Left kidney (tissue), 2 donors: ENCODE data around the gene ZNF831. TPM values are rescaled to one million over a fixed set of nuclear protein-coding genes. Genes with fewer than 3 reads are reported as not detected.

Source experiments
- DNase-seq: peaks from one replicate; pipeline ENCODE4 v3.0.0-alpha.2; 2013
- polyA plus RNA-seq: library from polyadenylated mRNA; unstranded; fragments of 120-200 nt; gene quantifications from one replicate; pipeline ENCODE4 v1.2.1, GENCODE V29; 2013; ENCODE audit not compliant: insufficient read length

The ZNF831 gene
- polyA plus RNA-seq, 1 donor, result 0.15 TPM

GRCh38 chr20:59181936-59182335, 18.3 kb downstream of the ZNF831 start:
- DNase-seq, result no peak

GRCh38 chr20:59182401-59183044, 18.9 kb downstream of the ZNF831 start:
- no peak for DNase-seq

GRCh38 chr20:59183751-59184150, 20.1 kb downstream of the ZNF831 start:
- DNase-seq, result no peak

GRCh38 chr20:59184880-59185447, 21.3 kb downstream of the ZNF831 start:
- no peak for DNase-seq

GRCh38 chr20:59185809-59186208, 22.2 kb downstream of the ZNF831 start:
- DNase-seq, result peak; percentile 11

GRCh38 chr20:59190466-59190865, 26.8 kb downstream of the ZNF831 start:
- DNase-seq, result no peak

- DNase-seq, result no peak
These were observed 27.6 kb downstream of the ZNF831 start for GRCh38 chr20:59191036-59191755.

GRCh38 chr20:59191756-59192532, 28.3 kb downstream of the ZNF831 start:
- DNase-seq, result no peak

GRCh38 chr20:59192533-59192896, 28.9 kb downstream of the ZNF831 start:
- no peak for DNase-seq

GRCh38 chr20:59193325-59193724, 29.7 kb downstream of the ZNF831 start:
- DNase-seq, result no peak

- no peak for DNase-seq
These were observed 30.7 kb downstream of the ZNF831 start for GRCh38 chr20:59194023-59194935.

- no peak for DNase-seq
These were observed 31.8 kb downstream of the ZNF831 start for GRCh38 chr20:59195316-59195993.

- no peak for DNase-seq
These were observed 40.7 kb downstream of the ZNF831 start for GRCh38 chr20:59204165-59204894.

GRCh38 chr20:59205044-59205443, 41.4 kb downstream of the ZNF831 start:
- no peak for DNase-seq

- no peak for DNase-seq
These were observed 43.6 kb downstream of the ZNF831 start for GRCh38 chr20:59207235-59207634.

- DNase-seq, result no peak
These were observed 44.2 kb downstream of the ZNF831 start for GRCh38 chr20:59207742-59208357.

GRCh38 chr20:59210186-59210585, 46.6 kb downstream of the ZNF831 start:
- no peak for DNase-seq

- DNase-seq, result no peak
These were observed 47.7 kb downstream of the ZNF831 start for GRCh38 chr20:59211208-59211765.

GRCh38 chr20:59214073-59214472, 50.5 kb downstream of the ZNF831 start:
- no peak for DNase-seq
